ENCODE data around the gene ACADVL. TPM values are rescaled to one million over a fixed set of nuclear protein-coding genes. Genes with fewer than 3 reads are reported as not detected.

Gene ACADVL
- total and polyA plus RNA-seq, 2 donors (not counting 1 experiment from before 2014, with no cell fraction given) = 640 to 696 TPM

- intact Hi-C loops (cut with micrococcal nuclease) = loop anchor here (1.0 to 2.0 kb wide), 8 partner anchors 9 to 472 kb away; partner anchors contain the start of genes DVL2, EIF5A, ELP5 and PHF23
- Mint-ChIP-seq H3K27me3 (peaks cover 5% of the 10 kb centered on the region), H3K9me3 (ENCODE audit: insufficient read depth) (no peaks in the 10 kb centered on the region), H3K4me3 (peak overlapping the region; percentile 97), H3K4me1 (peaks cover 49% of the 10 kb centered on the region), H3K27ac (peak overlapping the region; percentile 99)
- Histone ChIP-seq H3K4me2 (replicated peaks; ENCODE audit: low read depth, low read length, poor library complexity, severe bottlenecking) (peak overlapping the region; percentile 86), H4K20me1 (ENCODE audit: control insufficient read depth, insufficient read depth, low read length, poor library complexity, severe bottlenecking) (no peaks in the 10 kb centered on the region), H3K27me3 (replicated peaks in 1 of 4; ENCODE audit: control extremely low read depth in 1 of 4, control insufficient read depth in 3 of 4, insufficient read depth in 4 of 4, low read length in 3 of 4) (peaks cover 0 to 4% (median 0%) of the 10 kb centered on the region in 4 experiments), H3K9ac (ENCODE audit: low read length) (peak overlapping the region; percentile 66), H3K9me3 (ENCODE audit: control extremely low read depth in 1 of 3, control insufficient read depth in 2 of 3, insufficient read depth in 1 of 3, low read length in 2 of 3) (no peaks in the 10 kb centered on the region), H3K79me2 (ENCODE audit: control insufficient read depth, insufficient read depth, low read length) (peaks cover 7% of the 10 kb centered on the region), H3K4me3 (ENCODE audit: control extremely low read depth in 1 of 5, extremely low read depth in 1 of 5, insufficient read depth in 1 of 5, low read depth in 2 of 5, low read length in 4 of 5) (peak overlapping the region; percentile 39 to 66 (median 53)), H3K36me3 (replicated peaks in 1 of 2; ENCODE audit: control extremely low read depth in 1 of 2, control insufficient read depth in 1 of 2, extremely low read depth in 1 of 2, insufficient read depth in 2 of 2, low read length in 1 of 2) (no peaks in the 10 kb centered on the region), H3K4me1 (ENCODE audit: control insufficient read depth in 2 of 2, insufficient read depth in 2 of 2, low read length in 2 of 2) (peaks cover 25 to 50% of the 10 kb centered on the region in 2 donors), H2AFZ (ENCODE audit: insufficient read depth, low read depth, low read length, poor library complexity, severe bottlenecking) (peak overlapping the region; percentile 53), H3K27ac (ENCODE audit: low read length in 2 of 2) (peak overlapping the region; percentile 77 to 90)
- under 1% methylated on average over 40 of the region's 45 CpGs for WGBS (ENCODE audit: insufficient coverage)
- ChIA-PET POLR2A (interaction anchor here (0.6 to 9.1 kb wide), 4 partner anchors 23 to 115 kb away, joined by 3 to 157 read pairs (median 3); partner anchors contain the start of genes DVL2, GABARAP and PHF23), CTCF (interaction anchor here (0.6 to 2.3 kb wide), 7 partner anchors 8 to 170 kb away, joined by 3 to 7 read pairs (median 4); partner anchors contain the start of genes GABARAP and SLC16A11)
- TF ChIP-seq, protein P1, sequence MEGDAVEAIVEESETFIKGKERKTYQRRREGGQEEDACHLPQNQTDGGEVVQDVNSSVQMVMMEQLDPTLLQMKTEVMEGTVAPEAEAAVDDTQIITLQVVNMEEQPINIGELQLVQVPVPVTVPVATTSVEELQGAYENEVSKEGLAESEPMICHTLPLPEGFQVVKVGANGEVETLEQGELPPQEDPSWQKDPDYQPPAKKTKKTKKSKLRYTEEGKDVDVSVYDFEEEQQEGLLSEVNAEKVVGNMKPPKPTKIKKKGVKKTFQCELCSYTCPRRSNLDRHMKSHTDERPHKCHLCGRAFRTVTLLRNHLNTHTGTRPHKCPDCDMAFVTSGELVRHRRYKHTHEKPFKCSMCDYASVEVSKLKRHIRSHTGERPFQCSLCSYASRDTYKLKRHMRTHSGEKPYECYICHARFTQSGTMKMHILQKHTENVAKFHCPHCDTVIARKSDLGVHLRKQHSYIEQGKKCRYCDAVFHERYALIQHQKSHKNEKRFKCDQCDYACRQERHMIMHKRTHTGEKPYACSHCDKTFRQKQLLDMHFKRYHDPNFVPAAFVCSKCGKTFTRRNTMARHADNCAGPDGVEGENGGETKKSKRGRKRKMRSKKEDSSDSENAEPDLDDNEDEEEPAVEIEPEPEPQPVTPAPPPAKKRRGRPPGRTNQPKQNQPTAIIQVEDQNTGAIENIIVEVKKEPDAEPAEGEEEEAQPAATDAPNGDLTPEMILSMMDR (IDR thresholded peaks at IDR 0.05) = peak; percentile 44
- TF ChIP-seq EZH2 (IDR thresholded peaks at IDR 0.05; ENCODE audit: borderline replicate concordance, insufficient read depth, low read depth, low read length, poor library complexity, severe bottlenecking) = no peak
- DNase-seq (peak; percentile 99), ATAC-seq (ENCODE audit: low read depth) (peak; percentile 85)
Observed at GRCh38 chr17:7214300-7215135, 5.2 kb upstream of the ACADVL start.

Measured in B cell (primary cell).